CD4-positive, alpha-beta T cell treated with Interleukin-15 for 4 hours (primary cell): ENCODE results near the gene MON1B.

Experiments
- DNase-seq: peaks from one replicate; pipeline ENCODE4 v3.0.0-alpha.2; 2020; ENCODE audit warnings: low spot score

The MON1B gene

DNA sequence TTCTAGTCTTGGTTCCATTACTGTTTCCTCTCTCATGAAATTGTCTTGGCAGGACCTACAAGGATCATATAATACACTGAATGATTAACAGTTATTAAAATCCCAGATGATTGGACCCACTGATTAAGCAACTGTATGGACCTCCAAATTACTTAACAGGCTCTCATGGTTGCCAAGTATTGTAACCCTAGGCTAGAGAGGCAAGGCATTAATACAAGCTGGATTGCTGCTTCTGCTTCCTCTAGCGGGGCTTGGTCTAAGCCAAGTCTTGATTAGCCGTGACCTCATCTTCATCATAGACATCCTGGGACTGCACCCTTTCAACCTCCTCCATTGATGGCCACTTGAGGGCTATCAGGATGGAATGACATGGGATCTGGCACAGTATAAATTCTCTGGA is 55.2 kb downstream of the MON1B start:
- DNase-seq = no peak

DNA sequence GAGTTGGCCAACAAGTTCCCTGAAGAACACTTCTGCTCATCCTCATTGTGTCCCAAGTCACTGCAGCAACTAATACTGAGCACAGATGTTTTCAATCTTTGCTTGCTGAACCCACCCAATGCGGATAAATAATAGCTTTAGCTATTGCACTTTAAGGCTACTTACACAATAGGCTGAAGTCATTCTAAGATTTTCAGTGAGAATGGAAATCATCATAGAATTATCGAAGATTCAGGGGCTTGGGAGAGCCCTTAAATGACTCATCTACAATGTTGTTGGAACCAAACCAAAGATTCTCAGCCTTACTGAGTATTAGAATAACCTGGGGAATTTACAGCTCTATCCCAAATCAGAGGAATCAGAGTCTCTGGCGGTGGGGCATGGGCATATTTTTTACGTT is 59.4 kb downstream of the MON1B start:
- DNase-seq = no peak
